ENCODE data around the gene VWC2. TPM values are rescaled to one million over a fixed set of nuclear protein-coding genes. Genes with fewer than 3 reads are reported as not detected.

Gene VWC2
- total and polyA plus RNA-seq, 2 of the 4 experiments (the other 2 are of a cell fraction): not detected

GRCh38 chr7:49767719-49768118 lies 5.7 kb upstream of the VWC2 start:
- Histone ChIP-seq H3K27ac (ENCODE audit: insufficient read depth, low read length) (no peak overlapping the region), H3K4me1 (ENCODE audit: control insufficient read depth, insufficient read depth, low read length) (no peaks in the 10 kb centered on the region), H2AK5ac (ENCODE audit: low read depth, low read length) (no peak overlapping the region), H4K8ac (ENCODE audit: low read depth in 2 of 2, low read length in 2 of 2) (no peak overlapping the region), H3K9me3 (ENCODE audit: control insufficient read depth, insufficient read depth, low read length) (peaks cover 2% of the 10 kb centered on the region; the same call in 1 of the 2 replicates), H3K23ac (ENCODE audit: low read depth, low read length) (no peak overlapping the region), H2BK15ac (ENCODE audit: low read depth, low read length) (no peak overlapping the region), H3K14ac (replicated peaks; ENCODE audit: low read depth, low read length) (no peak overlapping the region), H3K18ac (ENCODE audit: low read depth, low read length) (no peak overlapping the region), H2BK20ac (ENCODE audit: low read depth, low read length) (no peak overlapping the region), H3K56ac (ENCODE audit: extremely low read depth, insufficient read depth, low read length) (no peak overlapping the region), H2AK9ac (replicated peaks; ENCODE audit: low read depth, low read length, poor library complexity) (no peak overlapping the region), H2BK120ac (ENCODE audit: low read depth, low read length) (no peak overlapping the region), H3K4ac (ENCODE audit: low read depth, low read length) (no peak overlapping the region), H4K5ac (ENCODE audit: low read depth, low read length) (no peak overlapping the region), H3K79me1 (ENCODE audit: low read depth in 1 of 2, low read length in 2 of 2) (no peaks in the 10 kb centered on the region), H2BK5ac (ENCODE audit: low read depth, low read length, poor library complexity, severe bottlenecking) (no peak overlapping the region), H3K4me2 (ENCODE audit: low read depth, low read length) (no peak overlapping the region), H4K20me1 (ENCODE audit: insufficient read depth, low read length) (no peaks in the 10 kb centered on the region), H3K27me3 (ENCODE audit: control insufficient read depth, insufficient read depth, low read length) (no peaks in the 10 kb centered on the region; the same call in 1 of the 2 replicates), H3K4me3 (ENCODE audit: insufficient read depth, low read depth, low read length) (no peak overlapping the region), H4K91ac (ENCODE audit: insufficient read depth, low read depth, low read length) (no peak overlapping the region), H2AFZ (replicated peaks; ENCODE audit: low read length, poor library complexity) (no peak overlapping the region), H3K9me1 (ENCODE audit: insufficient read depth, low read length) (no peaks in the 10 kb centered on the region), H3K9ac (ENCODE audit: low read depth, low read length) (no peak overlapping the region), H3K36me3 (ENCODE audit: control insufficient read depth, insufficient read depth, low read length) (no peaks in the 10 kb centered on the region)
- ChIA-PET CTCF (no interaction called here), POLR2A (ENCODE audit: unreplicated experiment) (no interaction called here)
- dilution Hi-C loops (cut with HindIII; ENCODE audit: low sequenced_read_pairs, unreplicated experiment) (no loop called here), intact Hi-C loops (cut with micrococcal nuclease) (no loop called here), in situ Hi-C loops (cut with MboI; ENCODE audit: low sequenced_read_pairs) (no loop called here)
- ATAC-seq (ENCODE audit: low read depth) (no peak), DNase-seq (no peak)
- TF ChIP-seq FOS (IDR thresholded peaks at IDR 0.05; ENCODE audit: low read depth, low read length): no peak
- no peak for TF ChIP-seq NFE2L2 (IDR thresholded peaks at IDR 0.05; ENCODE audit: low read depth, low read length)
- TF ChIP-seq USF2 (IDR thresholded peaks at IDR 0.05; ENCODE audit: low read depth, low read length): no peak
- no peak for TF ChIP-seq MAFK (IDR thresholded peaks at IDR 0.05; ENCODE audit: low read depth, low read length)
- TF ChIP-seq, protein P1, sequence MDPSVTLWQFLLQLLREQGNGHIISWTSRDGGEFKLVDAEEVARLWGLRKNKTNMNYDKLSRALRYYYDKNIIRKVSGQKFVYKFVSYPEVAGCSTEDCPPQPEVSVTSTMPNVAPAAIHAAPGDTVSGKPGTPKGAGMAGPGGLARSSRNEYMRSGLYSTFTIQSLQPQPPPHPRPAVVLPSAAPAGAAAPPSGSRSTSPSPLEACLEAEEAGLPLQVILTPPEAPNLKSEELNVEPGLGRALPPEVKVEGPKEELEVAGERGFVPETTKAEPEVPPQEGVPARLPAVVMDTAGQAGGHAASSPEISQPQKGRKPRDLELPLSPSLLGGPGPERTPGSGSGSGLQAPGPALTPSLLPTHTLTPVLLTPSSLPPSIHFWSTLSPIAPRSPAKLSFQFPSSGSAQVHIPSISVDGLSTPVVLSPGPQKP (IDR thresholded peaks at IDR 0.05; ENCODE audit: borderline replicate concordance, low read depth, low read length): no peak
- no peak for TF ChIP-seq SMC3 (IDR thresholded peaks at IDR 0.05; ENCODE audit: low read depth, low read length)
- no peak for TF ChIP-seq MAZ (IDR thresholded peaks at IDR 0.05; ENCODE audit: borderline replicate concordance, low read depth, low read length)
- TF ChIP-seq, protein P2, sequence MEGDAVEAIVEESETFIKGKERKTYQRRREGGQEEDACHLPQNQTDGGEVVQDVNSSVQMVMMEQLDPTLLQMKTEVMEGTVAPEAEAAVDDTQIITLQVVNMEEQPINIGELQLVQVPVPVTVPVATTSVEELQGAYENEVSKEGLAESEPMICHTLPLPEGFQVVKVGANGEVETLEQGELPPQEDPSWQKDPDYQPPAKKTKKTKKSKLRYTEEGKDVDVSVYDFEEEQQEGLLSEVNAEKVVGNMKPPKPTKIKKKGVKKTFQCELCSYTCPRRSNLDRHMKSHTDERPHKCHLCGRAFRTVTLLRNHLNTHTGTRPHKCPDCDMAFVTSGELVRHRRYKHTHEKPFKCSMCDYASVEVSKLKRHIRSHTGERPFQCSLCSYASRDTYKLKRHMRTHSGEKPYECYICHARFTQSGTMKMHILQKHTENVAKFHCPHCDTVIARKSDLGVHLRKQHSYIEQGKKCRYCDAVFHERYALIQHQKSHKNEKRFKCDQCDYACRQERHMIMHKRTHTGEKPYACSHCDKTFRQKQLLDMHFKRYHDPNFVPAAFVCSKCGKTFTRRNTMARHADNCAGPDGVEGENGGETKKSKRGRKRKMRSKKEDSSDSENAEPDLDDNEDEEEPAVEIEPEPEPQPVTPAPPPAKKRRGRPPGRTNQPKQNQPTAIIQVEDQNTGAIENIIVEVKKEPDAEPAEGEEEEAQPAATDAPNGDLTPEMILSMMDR (conservative IDR thresholded peaks at IDR 0.05; ENCODE audit: low read depth, low read length): no peak
- BruUV-seq (replicated peaks): no TSS peak
- no CpG with 5 or more reads among the region's 5 CpGs for WGBS, 2 experiments (ENCODE audit: extremely low coverage in 2 of 2, insufficient read length in 1 of 2)

Measured in IMR-90 (cell line).